HEK293T (cell line): ENCODE results near the gene MGAT5B.

Experiments
- ARNT ChIP-seq: fragments of 450-650 bp; IDR thresholded peaks from 2 replicates; pipeline ENCODE4 v1.6.1; 2017; ENCODE audit warnings: mild to moderate bottlenecking
- BHLHE40 ChIP-seq: fragments of 450-650 bp; IDR thresholded peaks from 2 replicates; pipeline ENCODE4 v1.6.1; 2016; ENCODE audit warnings: mild to moderate bottlenecking, moderate library complexity, borderline replicate concordance
- ELF4 ChIP-seq: fragments of 450-650 bp; IDR thresholded peaks from 2 replicates; pipeline ENCODE4 v1.6.1; 2017; ENCODE audit warnings: antibody characterized with exemption
- FOXA1 ChIP-seq: fragments of 450-650 bp; IDR thresholded peaks from 2 replicates; pipeline ENCODE4 v1.6.1; 2016; ENCODE audit warnings: mild to moderate bottlenecking
- FOXK2 ChIP-seq: fragments of 450-650 bp; IDR thresholded peaks from 2 replicates; pipeline ENCODE4 v1.6.1; 2016; ENCODE audit warnings: mild to moderate bottlenecking
- FOXM1 ChIP-seq: fragments of 450-650 bp; IDR thresholded peaks from 2 replicates; pipeline ENCODE4 v1.6.1; 2017; ENCODE audit warnings: mild to moderate bottlenecking, borderline replicate concordance
- L3MBTL2 ChIP-seq: fragments of 450-650 bp; conservative IDR thresholded peaks from 2 replicates; pipeline ENCODE4 v1.6.1; 2016; ENCODE audit warnings: mild to moderate bottlenecking
- NFRKB ChIP-seq: fragments of 450-650 bp; IDR thresholded peaks from 2 replicates; pipeline ENCODE4 v1.6.1; 2016; ENCODE audit warnings: mild to moderate bottlenecking, moderate library complexity
- PKNOX1 ChIP-seq: fragments of 450-650 bp; IDR thresholded peaks from 2 replicates; pipeline ENCODE4 v1.6.1; 2016
- SUZ12 ChIP-seq: fragments of 450-650 bp; IDR thresholded peaks from 2 replicates; pipeline ENCODE4 v1.6.1; 2016; ENCODE audit warnings: mild to moderate bottlenecking
- ZNF384 ChIP-seq: fragments of 450-650 bp; IDR thresholded peaks from 2 replicates; pipeline ENCODE4 v1.6.1; 2016

DNA sequence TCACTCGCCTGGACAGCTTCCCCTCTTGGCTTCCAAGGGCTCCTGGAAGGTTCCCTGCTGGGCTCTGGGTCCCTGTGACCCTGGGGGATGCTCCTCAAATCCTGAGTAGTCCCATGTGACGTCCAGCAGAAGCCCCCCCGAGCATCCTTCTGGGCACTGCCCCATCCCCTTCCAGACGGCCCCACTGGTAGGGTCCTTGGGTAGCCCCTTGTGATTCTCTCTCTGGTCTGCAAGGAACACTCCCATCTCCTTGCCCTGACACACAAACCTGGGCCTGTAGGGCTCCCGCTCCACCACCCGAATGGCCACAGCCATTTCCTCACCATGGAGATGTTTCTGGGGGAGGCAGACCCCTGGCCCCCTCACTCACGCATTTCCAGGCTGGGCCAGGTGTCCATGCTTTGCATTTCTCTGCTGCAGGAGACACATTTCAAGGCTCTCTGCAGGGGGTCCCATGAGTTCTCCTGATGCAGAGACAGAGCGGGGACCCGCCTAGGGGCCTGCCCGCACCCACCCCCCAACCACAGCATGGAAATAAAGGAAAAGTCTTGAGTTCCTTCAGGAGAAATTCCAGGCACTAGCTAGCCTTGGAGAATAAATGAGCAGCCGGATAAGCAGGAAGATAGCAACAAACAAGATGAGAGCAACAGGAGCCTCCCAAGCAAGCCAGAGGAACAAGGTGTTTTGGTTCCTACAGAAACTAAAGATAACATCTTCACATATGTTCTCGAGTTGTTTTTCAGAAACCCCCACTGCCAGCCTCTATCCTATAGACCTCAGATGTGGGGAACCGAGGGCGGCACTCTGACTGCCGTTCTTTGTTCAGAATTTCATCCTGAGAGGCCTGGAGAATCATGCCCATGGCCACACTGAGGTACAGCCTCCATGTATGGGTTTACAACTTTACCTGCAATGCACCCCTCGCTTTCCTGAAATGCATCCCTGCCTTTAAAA is 128.8 kb downstream of the MGAT5B start:
- TF ChIP-seq FOXK2 (no peak), PKNOX1 (no peak), FOXM1 (no peak), BHLHE40 (no peak), SUZ12 (no peak), ELF4 (no peak), NFRKB (no peak), ARNT (no peak), FOXA1 (no peak), L3MBTL2 (no peak), ZNF384 (no peak)
